ENCODE data around the gene SIDT1. TPM values are rescaled to one million over a fixed set of nuclear protein-coding genes. Genes with fewer than 3 reads are reported as not detected.

SIDT1 gene
- 0.78 TPM for total RNA-seq
- long read RNA-seq, partial matches to known transcripts = 0 of 3 reads
- long read RNA-seq, other reads (novel, unspliced or antisense) = 1 of 3 reads

- DNase-seq = no peak
- intact Hi-C loops (cut with DNase I) = no loop called here
Observed at GRCh38 chr3:113531826-113532697, at the start of gene SIDT1. Gene SIDT1, plus strand, starts transcription at chr3:113532555. Its CDS starts 467 bp downstream, at chr3:113533022.

GRCh38 chr3:113485161-113485609, 47.2 kb upstream of the SIDT1 start:
- no peak for ATAC-seq (ENCODE audit: poor library complexity)
- no peak for DNase-seq
- intact Hi-C loops (cut with DNase I) = no loop called here

More at GRCh38 chr3:113531826-113532697, at the start of gene SIDT1:
- ATAC-seq (ENCODE audit: poor library complexity) = peak; percentile 51

GRCh38 chr3:113495035-113495434, 37.3 kb upstream of the SIDT1 start:
- peak; percentile 76 for ATAC-seq (ENCODE audit: poor library complexity)
- intact Hi-C loops (cut with DNase I) = no loop called here
- DNase-seq = no peak

- ATAC-seq (ENCODE audit: poor library complexity) = no peak
- DNase-seq = no peak
- intact Hi-C loops (cut with DNase I) = no loop called here
Observed at GRCh38 chr3:113496924-113497323, 35.4 kb upstream of the SIDT1 start.

- no peak for ATAC-seq (ENCODE audit: poor library complexity)
- intact Hi-C loops (cut with DNase I) = no loop called here
- no peak for DNase-seq
Observed at GRCh38 chr3:113498221-113499005, 33.9 kb upstream of the SIDT1 start.

GRCh38 chr3:113499081-113499480, 33.3 kb upstream of the SIDT1 start:
- DNase-seq (no peak), ATAC-seq (ENCODE audit: poor library complexity) (no peak)
- intact Hi-C loops (cut with DNase I) = no loop called here

- intact Hi-C loops (cut with DNase I) = no loop called here
- ATAC-seq (ENCODE audit: poor library complexity) (no peak), DNase-seq (no peak)
Observed at GRCh38 chr3:113501597-113501996, 30.8 kb upstream of the SIDT1 start.

GRCh38 chr3:113505867-113506266, 26.5 kb upstream of the SIDT1 start:
- ATAC-seq (ENCODE audit: poor library complexity) = no peak
- DNase-seq = no peak
- intact Hi-C loops (cut with DNase I) = no loop called here

GRCh38 chr3:113507501-113508067, 24.8 kb upstream of the SIDT1 start:
- DNase-seq (no peak), ATAC-seq (ENCODE audit: poor library complexity) (no peak)
- intact Hi-C loops (cut with DNase I) = no loop called here

- DNase-seq (no peak), ATAC-seq (ENCODE audit: poor library complexity) (no peak)
- intact Hi-C loops (cut with DNase I) = no loop called here
Observed at GRCh38 chr3:113508966-113509365, 23.4 kb upstream of the SIDT1 start.

- ATAC-seq (ENCODE audit: poor library complexity) (peak; percentile 20), DNase-seq (no peak)
- intact Hi-C loops (cut with DNase I) = loop anchor here (10.0 kb wide), 1 partner anchor 230 kb away; the partner anchor contains the start of genes ATP6V1A and NAA50
Observed at GRCh38 chr3:113514265-113514769, 18.0 kb upstream of the SIDT1 start.

- ATAC-seq (ENCODE audit: poor library complexity) (no peak), DNase-seq (no peak)
- intact Hi-C loops (cut with DNase I) = loop anchor here (10.0 kb wide), 1 partner anchor 229 kb away; the partner anchor contains the start of genes ATP6V1A and NAA50
Observed at GRCh38 chr3:113516115-113516505, 16.2 kb upstream of the SIDT1 start.

- intact Hi-C loops (cut with DNase I) = no loop called here
- ATAC-seq (ENCODE audit: poor library complexity) (no peak), DNase-seq (no peak)
Observed at GRCh38 chr3:113521981-113522380, 10.4 kb upstream of the SIDT1 start.

- DNase-seq = no peak
- intact Hi-C loops (cut with DNase I) = no loop called here
- ATAC-seq (ENCODE audit: poor library complexity) = no peak
Observed at GRCh38 chr3:113523241-113523640, 9.1 kb upstream of the SIDT1 start.

- DNase-seq (peak; percentile 45), ATAC-seq (ENCODE audit: poor library complexity) (peak; percentile 73)
- intact Hi-C loops (cut with DNase I) = no loop called here
Observed at GRCh38 chr3:113532698-113533533, 561 bp downstream of the SIDT1 start.

GRCh38 chr3:113533534-113533892, 1.2 kb downstream of the SIDT1 start:
- DNase-seq = no peak
- ATAC-seq (ENCODE audit: poor library complexity) = no peak
- intact Hi-C loops (cut with DNase I) = no loop called here

GRCh38 chr3:113534365-113534764, 2.0 kb downstream of the SIDT1 start:
- intact Hi-C loops (cut with DNase I) = no loop called here
- no peak for DNase-seq
- ATAC-seq (ENCODE audit: poor library complexity) = no peak

- no peak for ATAC-seq (ENCODE audit: poor library complexity)
- intact Hi-C loops (cut with DNase I) = no loop called here
- no peak for DNase-seq
Observed at GRCh38 chr3:113535898-113536297, 3.5 kb downstream of the SIDT1 start.

All from Right ventricle myocardium superior (tissue), 1 donor.